ENCODE data around the gene ENGASE.
A peak's percentile ranks its signal among the peaks of the same experiment; 100 is the strongest.

ENGASE gene

DNA sequence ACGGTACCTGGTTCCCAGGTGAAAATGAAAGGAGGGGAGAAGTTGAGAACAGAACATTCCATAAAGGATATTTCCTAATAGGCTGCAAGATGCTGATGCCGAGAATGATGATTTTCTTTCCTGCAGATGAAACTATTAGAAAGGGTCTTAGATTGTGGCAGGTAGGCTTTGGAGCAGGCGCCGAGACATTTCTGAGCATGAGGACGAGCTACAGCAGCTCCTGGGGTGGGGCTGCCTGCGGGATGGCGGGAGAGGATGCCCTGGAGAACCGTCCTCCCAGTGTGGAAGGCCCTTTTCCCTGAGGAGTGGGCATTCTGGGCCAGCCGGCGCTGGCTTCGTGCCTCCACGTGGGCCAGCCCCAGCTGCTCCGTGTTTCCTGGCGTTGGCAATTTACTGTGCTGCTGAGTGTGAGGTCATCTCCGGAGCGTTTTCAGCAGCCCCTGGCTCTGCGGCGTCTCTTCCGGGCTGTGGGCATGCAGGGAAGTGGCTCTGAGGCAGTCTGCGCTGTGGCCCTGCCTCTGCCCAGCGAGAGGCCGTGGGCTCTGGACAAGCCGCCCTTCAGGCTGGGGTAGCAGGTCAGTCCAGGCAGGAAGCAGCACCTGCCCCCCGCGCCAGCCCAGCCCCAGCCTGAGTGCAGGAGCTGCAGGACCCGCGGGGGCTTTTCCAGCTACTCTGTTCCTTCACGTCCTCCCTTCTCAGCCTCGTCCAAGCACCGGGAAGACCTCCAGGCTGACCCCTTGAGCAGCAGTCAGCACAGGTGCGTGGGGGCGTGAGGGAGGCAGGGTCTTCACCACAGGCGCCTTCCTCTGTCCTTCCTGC lies 12.2 kb downstream of the ENGASE start:
- no peak overlapping the region for H3K4me3 Mint-ChIP-seq
- no peaks in the 10 kb centered on the region for H3K4me1 Mint-ChIP-seq
- H3K27ac Mint-ChIP-seq = no peak overlapping the region
- no peaks in the 10 kb centered on the region for H3K36me3 Mint-ChIP-seq (ENCODE audit: low read depth)
- no peak for ATAC-seq
- H3K27me3 Mint-ChIP-seq = no peaks in the 10 kb centered on the region
- DNase-seq = no peak
- no peaks in the 10 kb centered on the region for H3K9me3 Mint-ChIP-seq

DNA sequence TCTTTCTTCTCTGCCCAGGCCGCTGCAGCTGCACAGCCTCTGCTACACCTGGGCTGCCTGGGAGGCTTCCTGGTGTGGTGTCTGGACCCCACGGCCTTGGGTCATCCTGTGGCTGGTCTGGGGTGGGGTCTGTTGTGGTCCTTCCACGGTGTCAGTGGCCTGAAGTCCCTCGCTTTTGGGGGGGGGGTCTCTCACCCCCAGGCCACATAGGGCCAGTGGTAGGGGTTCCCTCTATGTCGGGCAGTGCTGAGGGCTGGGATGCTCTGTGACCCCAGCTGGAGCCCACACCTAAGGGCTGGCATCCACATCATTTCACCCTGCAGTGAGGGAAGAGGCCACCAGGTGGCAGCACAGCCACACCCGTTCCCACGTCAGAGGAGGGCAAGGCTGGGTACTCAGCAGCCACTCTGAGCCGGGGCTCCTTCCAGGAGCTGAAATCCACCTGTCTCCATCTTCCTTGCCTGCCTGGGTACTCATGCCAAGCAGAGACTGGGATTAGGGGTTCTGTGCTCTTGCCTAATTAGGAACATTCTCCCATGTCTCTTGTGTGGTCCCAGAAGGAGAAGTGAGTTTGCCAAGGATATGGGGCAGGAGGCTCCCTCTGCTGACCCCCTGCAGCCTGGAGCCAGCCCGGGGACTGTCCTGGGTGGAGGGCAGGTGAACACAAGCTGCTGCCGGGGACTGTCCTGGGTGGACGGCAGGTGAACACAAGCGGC lies 13.0 kb downstream of the ENGASE start:
- peak; percentile 72 for ATAC-seq
- Mint-ChIP-seq H3K27ac (no peak overlapping the region), H3K27me3 (peaks cover 5% of the 10 kb centered on the region), H3K4me3 (no peak overlapping the region), H3K4me1 (no peaks in the 10 kb centered on the region), H3K9me3 (no peaks in the 10 kb centered on the region), H3K36me3 (ENCODE audit: low read depth) (no peaks in the 10 kb centered on the region)
- peak; percentile 84 for DNase-seq

DNA sequence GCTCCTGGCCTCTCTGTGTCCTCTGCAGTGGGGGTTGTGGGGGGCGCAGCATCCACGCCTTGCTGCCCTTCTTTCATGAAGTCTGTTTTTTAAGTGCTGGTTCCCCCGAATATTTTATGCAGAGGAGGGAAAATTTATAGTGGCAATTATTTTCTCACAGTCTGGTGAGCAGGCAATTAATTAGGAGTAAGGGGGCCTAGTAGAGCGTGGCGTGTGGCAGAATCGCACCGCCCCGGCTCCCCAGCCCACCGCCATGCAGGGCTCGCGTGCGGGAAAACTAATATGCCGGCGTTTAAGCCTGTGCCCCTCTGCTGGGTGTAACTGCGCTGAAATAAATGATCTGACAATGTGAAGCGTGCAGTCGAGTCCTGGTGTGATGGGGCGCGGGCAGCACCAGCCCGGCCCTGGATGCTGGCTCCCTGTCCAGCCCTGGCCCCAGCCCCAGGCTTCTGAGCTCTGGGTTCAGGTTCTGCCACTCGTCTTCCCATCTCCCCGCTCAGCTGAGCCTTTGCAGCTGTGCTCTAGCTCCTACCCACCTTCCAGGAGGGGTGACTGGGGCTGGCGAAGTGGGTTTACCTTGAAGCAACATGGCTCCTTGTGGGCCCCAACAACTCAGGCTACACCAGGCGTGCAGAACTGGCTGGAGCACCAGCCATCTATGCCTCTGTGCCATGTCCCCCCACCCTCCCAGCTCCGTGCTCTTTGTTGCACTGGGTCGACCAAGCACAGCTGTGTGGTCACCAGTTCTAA lies 13.8 kb downstream of the ENGASE start:
- no peak overlapping the region for H3K27ac Mint-ChIP-seq
- H3K4me3 Mint-ChIP-seq = no peak overlapping the region
- ATAC-seq (no peak), DNase-seq (no peak)
- peaks cover 4% of the 10 kb centered on the region for H3K4me1 Mint-ChIP-seq
- H3K9me3 Mint-ChIP-seq = no peaks in the 10 kb centered on the region
- no peaks in the 10 kb centered on the region for H3K36me3 Mint-ChIP-seq (ENCODE audit: low read depth)
- peaks cover 5% of the 10 kb centered on the region for H3K27me3 Mint-ChIP-seq

DNA sequence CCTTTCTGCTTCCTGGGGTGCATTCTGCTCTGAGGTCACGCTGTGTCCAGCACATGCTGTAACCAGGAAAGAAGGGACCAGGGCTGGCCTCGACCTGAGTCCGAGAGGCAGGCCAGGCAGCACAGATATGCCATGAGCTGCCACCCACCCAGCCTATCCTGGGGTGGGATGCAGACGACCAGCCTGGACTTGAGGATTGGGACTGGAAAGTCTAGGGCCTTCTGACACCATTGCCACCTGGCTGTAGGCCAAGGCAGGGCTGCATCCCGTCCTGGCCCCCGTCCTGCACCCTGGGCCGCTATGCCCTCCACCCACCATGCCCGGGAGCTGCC lies 14.3 kb downstream of the ENGASE start:
- Mint-ChIP-seq H3K36me3 (ENCODE audit: low read depth) (no peaks in the 10 kb centered on the region), H3K27ac (no peak overlapping the region), H3K9me3 (no peaks in the 10 kb centered on the region), H3K27me3 (peaks cover 6% of the 10 kb centered on the region), H3K4me1 (peaks cover 6% of the 10 kb centered on the region), H3K4me3 (no peak overlapping the region)
- DNase-seq (no peak), ATAC-seq (no peak)

DNA sequence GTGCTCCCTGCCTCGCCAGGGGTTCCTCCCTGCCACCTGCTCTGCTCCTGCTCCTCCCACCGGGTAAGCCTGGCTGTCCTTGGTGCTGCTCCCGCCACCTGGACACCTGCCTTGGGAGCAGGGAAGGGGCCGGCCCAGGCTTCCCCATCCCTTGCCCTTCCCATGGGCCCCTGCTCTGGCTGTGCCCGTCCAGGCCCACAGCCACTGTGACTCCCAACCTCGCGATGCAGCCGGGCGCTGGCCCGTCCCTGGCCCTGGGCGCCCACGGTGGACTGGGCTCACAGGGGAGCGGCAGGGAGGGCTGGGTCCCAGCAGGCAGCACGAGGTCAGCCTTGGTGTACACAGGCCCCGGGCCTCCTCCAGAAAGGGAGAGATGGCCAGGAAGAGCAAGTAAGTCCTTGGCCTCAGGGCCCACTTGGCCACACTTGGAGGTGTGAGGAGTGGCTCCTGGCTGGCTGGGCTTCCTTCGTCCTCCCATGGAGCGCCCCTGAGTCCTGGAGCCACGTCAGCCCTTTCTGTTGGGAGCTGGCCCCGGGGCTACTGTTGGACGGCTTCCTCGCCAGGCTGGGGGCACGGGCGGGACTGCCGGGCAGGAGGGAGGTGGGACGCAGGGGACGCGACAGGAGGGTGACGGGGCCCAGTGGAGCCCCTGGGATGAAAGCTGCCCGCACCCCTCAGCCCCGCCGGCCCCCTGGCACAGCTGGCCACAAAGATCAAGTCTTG lies 15.3 kb downstream of the ENGASE start:
- ATAC-seq = no peak
- Mint-ChIP-seq H3K4me1 (peaks cover 6% of the 10 kb centered on the region), H3K4me3 (no peak overlapping the region), H3K36me3 (ENCODE audit: low read depth) (no peaks in the 10 kb centered on the region), H3K27ac (no peak overlapping the region), H3K9me3 (no peaks in the 10 kb centered on the region), H3K27me3 (peaks cover 6% of the 10 kb centered on the region)
- no peak for DNase-seq

DNA sequence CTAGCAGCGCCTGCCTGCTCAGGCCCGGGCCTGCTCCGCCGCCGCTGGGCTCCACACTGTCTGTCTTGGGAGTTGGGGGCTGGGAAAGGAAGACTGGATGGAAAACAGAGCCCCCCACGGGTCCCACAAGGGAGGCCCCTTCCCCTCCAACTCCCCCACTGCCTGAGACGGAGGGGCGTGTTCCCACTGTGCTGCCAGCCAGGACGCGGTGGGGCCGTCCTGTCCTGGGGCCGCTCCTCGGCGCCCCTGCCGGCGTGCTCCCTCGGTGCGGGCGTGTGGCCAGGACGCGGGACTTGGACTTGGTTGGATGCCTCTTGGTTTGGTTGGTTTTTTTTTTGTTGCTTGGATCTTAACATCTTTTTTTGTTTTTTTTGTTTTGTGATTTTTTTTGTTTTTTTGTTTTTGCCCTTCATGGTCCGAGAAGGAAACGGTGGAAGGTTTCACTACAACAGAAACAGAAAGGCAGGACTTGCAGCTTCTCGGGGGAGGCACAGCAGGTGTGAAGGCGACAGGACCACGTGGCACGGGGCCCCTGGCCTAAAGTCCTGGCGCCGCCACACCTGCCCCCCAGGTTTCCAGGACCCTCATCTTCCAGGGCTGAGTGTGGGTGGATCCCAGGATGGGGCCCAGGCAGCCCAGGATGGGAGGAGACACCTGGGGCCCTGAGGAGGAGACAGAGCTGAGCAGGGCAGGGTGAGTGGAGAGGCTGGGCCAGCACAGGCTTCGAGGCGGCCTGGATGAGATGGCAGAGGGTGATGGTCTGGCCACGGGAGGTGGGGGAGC lies 16.0 kb downstream of the ENGASE start:
- Mint-ChIP-seq H3K4me1 (peaks cover 6% of the 10 kb centered on the region), H3K9me3 (no peaks in the 10 kb centered on the region), H3K4me3 (no peak overlapping the region), H3K27ac (no peak overlapping the region), H3K36me3 (ENCODE audit: low read depth) (no peaks in the 10 kb centered on the region), H3K27me3 (peaks cover 7% of the 10 kb centered on the region)
- no peak for DNase-seq
- ATAC-seq = no peak

DNA sequence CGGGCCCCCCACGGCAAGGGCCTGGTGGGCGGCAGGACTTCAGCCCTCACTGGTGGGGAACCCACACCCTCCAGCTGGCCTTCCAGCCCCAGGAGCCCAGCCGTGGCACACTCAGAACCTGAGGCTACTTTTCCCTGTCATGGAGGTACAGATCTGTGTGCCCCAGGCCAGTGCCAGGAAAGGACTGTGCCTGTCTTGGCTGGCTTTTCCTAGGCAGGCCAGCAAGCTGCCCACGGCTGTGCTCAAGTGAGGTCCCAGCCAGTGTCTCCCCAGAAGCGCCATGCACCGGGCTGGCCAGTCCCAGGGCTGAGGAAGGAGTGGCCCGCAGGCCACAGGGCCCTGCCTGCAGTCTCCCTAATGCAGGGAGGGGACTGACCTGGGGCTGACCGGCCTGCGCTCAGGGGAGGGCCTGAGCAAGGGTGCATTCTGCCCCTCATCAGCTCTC lies 16.6 kb downstream of the ENGASE start:
- ATAC-seq (no peak), DNase-seq (no peak)
- Mint-ChIP-seq H3K9me3 (no peaks in the 10 kb centered on the region), H3K4me1 (peaks cover 6% of the 10 kb centered on the region), H3K27ac (no peak overlapping the region), H3K27me3 (peaks cover 11% of the 10 kb centered on the region), H3K36me3 (ENCODE audit: low read depth) (no peaks in the 10 kb centered on the region), H3K4me3 (no peak overlapping the region)

DNA sequence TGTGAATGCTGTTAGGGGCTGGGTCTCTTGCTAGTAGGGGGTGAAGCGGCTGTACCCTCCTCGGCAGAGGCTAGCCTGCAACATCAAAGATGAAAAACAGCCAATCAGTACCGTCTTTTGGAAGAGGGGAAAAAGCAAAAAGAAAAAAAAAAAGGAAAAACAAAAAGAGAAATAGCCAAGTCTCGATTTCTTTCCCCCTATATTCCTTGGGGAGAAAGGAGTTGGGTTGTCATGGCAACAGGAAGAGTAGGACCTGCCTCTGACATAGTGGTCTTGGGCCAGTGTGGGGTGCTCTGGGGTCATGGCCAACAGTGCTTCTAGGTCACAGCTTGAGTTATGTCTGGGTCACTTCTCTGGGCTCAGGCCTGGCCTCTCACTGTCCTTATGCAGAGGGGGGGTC lies 17.9 kb downstream of the ENGASE start:
- Mint-ChIP-seq H3K27ac (no peak overlapping the region), H3K4me1 (peaks cover 6% of the 10 kb centered on the region), H3K36me3 (ENCODE audit: low read depth) (no peaks in the 10 kb centered on the region), H3K9me3 (no peaks in the 10 kb centered on the region), H3K27me3 (peaks cover 12% of the 10 kb centered on the region), H3K4me3 (no peak overlapping the region)
- no peak for ATAC-seq
- DNase-seq = no peak

DNA sequence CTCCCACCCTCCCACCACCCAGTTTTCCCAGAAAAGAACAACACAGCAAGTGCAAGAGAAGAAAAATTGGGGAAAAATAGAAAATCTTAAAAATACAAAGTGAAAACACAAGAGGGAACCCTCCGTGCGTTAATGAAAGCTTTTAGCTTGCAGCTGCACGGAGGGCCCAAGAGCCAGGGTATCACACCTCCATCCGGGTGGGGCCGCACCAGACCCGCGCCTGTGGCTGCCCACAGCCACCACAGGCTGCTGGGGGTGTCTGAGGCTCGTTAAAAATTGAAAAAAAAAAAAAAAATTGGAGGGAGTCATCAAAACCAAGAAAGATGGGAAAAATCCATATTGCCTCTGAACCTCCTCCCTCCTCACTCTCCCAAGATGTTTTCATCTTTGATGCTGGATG lies 18.6 kb downstream of the ENGASE start:
- Mint-ChIP-seq H3K27ac (no peak overlapping the region), H3K27me3 (peaks cover 19% of the 10 kb centered on the region), H3K9me3 (no peaks in the 10 kb centered on the region), H3K4me1 (peaks cover 6% of the 10 kb centered on the region), H3K4me3 (no peak overlapping the region), H3K36me3 (ENCODE audit: low read depth) (no peaks in the 10 kb centered on the region)
- DNase-seq (no peak), ATAC-seq (no peak)

DNA sequence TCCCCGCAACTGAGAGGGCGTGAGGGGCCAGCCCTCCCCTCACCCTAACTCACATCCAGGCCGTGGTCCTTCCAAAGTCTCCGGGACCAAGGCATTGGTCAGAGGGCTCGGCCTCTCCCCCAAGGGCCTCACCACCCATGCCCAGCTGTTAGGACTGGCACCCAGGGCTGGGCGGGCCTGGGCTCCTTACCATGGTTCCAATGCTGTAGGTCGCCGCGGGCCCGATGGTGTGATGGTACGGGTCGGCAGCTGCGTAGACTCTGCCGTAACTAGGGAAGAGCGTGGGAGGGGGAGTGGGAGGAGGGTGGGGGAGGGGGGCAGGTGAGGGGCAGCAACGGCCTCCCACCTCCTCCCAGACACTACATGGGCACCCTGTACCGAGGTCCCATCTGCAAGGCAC lies 19.6 kb downstream of the ENGASE start:
- H3K4me1 Mint-ChIP-seq = peaks cover 6% of the 10 kb centered on the region
- H3K9me3 Mint-ChIP-seq = no peaks in the 10 kb centered on the region
- DNase-seq (no peak), ATAC-seq (no peak)
- no peak overlapping the region for H3K27ac Mint-ChIP-seq
- peaks cover 26% of the 10 kb centered on the region for H3K27me3 Mint-ChIP-seq
- H3K4me3 Mint-ChIP-seq = no peak overlapping the region
- no peaks in the 10 kb centered on the region for H3K36me3 Mint-ChIP-seq (ENCODE audit: low read depth)

DNA sequence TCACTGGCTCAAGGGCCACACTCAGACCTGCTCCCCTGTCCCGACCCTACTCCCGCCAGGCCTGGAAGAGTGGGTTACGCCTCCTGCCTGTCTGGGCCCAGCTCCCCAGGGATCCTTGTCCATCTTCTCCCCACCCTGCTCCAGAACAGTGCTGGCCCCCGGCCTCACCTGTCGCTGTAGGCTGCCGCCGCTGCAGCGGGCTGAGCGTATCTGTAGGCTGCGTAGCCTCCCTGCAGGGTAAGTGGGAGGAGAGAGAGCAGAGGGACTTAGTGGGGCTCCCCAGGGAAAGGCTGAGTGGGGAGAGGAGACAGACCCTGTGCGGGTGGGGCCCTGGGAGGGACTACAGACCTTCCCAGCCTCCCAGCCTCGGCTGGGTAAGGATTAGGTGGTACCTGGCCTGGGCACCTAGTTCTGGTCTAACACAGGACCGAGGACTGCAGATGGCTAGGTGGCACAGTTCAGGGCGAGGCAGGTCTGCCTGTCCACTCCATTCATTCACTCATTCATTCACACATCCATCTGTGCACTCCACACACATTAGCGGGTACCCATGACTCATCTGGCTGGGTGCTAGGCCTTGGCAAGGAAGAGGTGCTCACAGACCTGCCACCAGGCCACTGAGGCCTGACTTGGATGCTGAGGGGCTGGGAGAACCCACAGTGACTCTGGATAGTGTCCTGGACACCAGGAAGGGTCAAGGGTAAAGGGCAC lies 20.9 kb downstream of the ENGASE start:
- Mint-ChIP-seq H3K27ac (no peak overlapping the region), H3K4me1 (peaks cover 6% of the 10 kb centered on the region), H3K9me3 (no peaks in the 10 kb centered on the region), H3K27me3 (peaks cover 33% of the 10 kb centered on the region), H3K36me3 (ENCODE audit: low read depth) (no peaks in the 10 kb centered on the region), H3K4me3 (no peak overlapping the region)
- ATAC-seq (peak; percentile 3), DNase-seq (no peak)

DNA sequence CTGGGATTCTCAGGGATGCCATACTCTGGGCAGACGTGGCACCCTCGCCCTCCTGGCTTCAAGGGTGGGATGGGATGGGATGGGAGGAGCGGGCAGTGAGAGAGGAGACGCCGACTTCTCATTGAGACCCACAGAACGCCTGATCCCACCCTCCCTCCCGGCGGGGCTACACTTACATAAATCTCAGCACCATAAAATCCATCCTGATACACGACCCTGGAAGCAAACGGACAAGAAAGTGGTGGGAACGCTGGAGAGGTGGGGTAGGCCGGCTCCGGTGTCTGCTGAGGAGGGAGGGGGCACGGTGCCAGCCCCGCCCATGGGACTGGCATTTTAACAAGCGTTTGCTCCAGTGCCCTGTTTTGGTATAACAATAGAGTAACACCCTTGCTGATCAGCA lies 21.9 kb downstream of the ENGASE start:
- no peaks in the 10 kb centered on the region for H3K36me3 Mint-ChIP-seq (ENCODE audit: low read depth)
- H3K4me1 Mint-ChIP-seq = peaks cover 6% of the 10 kb centered on the region
- peaks cover 33% of the 10 kb centered on the region for H3K27me3 Mint-ChIP-seq
- no peak for DNase-seq
- no peak overlapping the region for H3K4me3 Mint-ChIP-seq
- H3K27ac Mint-ChIP-seq = no peak overlapping the region
- no peak for ATAC-seq
- no peaks in the 10 kb centered on the region for H3K9me3 Mint-ChIP-seq

DNA sequence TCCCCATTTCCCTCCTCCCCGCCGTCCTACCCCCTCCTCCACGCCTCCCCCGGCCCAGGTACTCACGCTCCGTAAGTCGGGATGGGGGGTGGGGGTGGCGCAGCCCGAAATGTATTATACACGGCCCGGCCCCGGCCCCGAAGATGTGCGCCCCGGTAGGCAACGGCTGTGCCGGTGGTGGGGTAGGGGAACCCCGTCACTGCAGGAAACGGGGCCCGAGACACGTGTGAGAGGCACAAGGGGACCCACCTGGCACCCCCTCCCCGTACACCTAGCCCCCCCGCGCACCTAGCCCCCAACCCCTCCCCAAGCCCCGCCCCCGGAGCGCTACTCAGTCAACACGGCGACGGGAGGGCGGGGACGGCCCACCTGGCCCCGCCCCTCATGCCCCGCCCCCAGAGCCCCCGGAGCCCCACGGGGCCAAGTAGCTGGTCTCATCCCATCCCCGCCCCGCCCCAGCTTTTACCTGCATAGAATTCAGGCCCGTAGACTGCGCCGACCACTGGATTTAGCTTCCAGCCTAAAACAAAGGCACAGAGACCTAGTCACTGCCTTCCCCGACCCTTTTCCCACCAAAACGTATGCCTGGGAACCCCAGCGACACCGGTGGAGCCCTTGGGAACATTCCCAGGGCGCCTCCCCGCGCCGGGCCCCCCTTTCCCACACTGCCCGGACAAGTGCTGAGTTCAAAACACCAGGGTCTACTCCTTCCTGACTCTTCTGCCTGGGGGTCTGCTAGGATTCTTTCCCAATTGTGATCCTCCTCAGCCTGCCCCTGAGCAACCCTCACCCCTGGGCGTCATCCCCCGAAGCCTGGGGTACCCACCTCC lies 22.8 kb downstream of the ENGASE start:
- ATAC-seq (no peak), DNase-seq (no peak)
- Mint-ChIP-seq H3K27me3 (peaks cover 31% of the 10 kb centered on the region), H3K27ac (no peak overlapping the region), H3K9me3 (no peaks in the 10 kb centered on the region), H3K4me1 (peaks cover 6% of the 10 kb centered on the region), H3K4me3 (no peak overlapping the region), H3K36me3 (ENCODE audit: low read depth) (no peaks in the 10 kb centered on the region)

Measured in activated naive CD8-positive, alpha-beta T cell treated with anti-CD3 and anti-CD28 coated beads, Interleukin-2, amount 50 U/mL, for 24 hours (primary cell).